ENCODE results near the gene ATPAF2.
"Not testable (repeated sequence)": the region's sequence is repeated elsewhere in the genome, so short reads cannot be mapped to it uniquely, and the experiment has no call there.

Gene ATPAF2

GRCh38 chr17:18009609-18010420 lies 29.2 kb downstream of the ATPAF2 start:
- DNase-seq (ENCODE audit: low read depth) = no peak

GRCh38 chr17:18008496-18009268 lies 30.3 kb downstream of the ATPAF2 start:
- no peak for DNase-seq (ENCODE audit: low read depth)

GRCh38 chr17:18006495-18007239 lies 32.3 kb downstream of the ATPAF2 start:
- DNase-seq (ENCODE audit: low read depth) = no peak

DNA sequence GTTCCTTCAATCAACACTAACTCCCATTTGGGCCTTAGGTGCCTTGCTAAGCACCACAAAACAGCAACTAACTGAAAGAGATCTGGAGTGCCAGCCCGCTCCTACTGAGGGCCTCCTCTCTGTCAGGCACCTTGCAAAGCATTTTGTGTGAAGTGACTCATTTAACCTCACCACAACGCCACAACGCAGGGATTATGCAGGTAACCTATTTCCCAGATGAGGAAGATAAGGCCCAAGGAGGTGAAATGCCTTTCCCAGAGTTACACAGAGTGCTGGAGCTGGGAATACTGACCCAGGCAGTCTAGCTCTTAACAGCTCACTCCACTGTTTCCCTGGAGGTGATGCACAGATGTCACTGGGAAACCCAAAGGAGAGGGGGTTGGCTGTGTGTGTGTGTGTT lies 33.5 kb downstream of the ATPAF2 start:
- no peak for DNase-seq (ENCODE audit: low read depth)

DNA sequence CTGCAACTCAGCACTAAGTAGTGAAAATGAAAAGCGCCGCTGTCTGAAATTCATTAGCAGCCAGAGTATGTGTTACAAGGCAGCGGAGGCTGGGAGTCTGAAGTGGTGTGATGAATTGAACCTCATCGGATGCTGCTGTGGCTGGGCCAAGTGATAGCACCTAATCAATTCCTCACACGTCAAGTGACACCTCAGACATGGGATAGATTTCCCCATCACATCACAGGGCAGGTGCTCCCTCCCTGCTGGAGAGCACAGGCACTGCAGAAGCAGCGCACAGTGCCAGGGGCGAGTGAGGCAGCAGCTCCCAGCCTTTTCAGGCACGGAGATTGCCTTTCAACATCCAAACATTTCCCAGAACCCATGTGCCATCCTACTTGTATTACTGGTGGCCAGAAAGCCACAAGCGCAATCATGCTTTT lies 34.1 kb downstream of the ATPAF2 start:
- no peak for DNase-seq (ENCODE audit: low read depth)

DNA sequence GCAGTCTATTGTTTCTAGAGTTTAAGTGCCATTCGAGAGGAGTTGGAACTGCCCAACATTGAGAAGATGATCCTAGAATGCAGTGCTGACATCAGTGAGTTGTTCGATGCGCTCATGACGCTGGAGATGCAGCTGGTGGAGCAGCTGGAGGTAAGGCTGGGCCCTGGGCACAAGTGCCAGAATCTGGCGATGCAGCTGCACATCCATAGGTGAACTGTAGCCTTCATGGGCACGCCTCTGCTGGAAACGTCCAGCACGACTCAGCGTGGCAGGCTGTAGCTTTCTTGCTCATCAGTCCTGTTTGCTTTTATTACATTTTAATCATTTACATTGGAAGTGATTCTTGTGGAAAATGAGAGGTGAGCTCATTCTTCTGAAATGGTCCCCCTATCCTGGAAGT lies 34.6 kb downstream of the ATPAF2 start:
- DNase-seq (ENCODE audit: low read depth) = no peak

- DNase-seq (ENCODE audit: low read depth) = no peak
Observed at GRCh38 chr17:18002171-18002570, 36.8 kb downstream of the ATPAF2 start.

GRCh38 chr17:18000030-18000408 lies 38.9 kb downstream of the ATPAF2 start:
- no peak for DNase-seq (ENCODE audit: low read depth)

GRCh38 chr17:17999364-18000029 lies 39.5 kb downstream of the ATPAF2 start:
- no peak for DNase-seq (ENCODE audit: low read depth)

DNA sequence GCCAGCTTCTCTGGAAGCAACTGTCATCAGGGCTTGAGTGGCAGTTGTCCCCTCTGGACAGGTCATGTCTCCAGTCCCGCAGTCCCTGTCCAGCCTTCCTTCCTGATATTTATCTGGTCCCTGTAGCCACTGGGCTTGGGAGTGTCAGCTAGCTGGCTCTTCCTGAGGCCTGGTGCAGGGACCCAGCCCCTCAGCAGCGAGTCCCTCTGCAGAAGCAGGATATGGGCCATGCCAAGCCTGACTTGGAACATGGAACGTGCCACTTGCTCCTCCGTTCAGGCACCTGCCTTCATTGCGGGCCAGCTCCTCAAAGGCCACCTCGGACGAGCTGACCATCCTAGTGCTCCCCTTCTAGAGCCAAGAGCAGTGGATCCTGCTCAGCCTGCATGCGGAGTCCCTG lies 40.0 kb downstream of the ATPAF2 start:
- no peak for DNase-seq (ENCODE audit: low read depth)

DNA sequence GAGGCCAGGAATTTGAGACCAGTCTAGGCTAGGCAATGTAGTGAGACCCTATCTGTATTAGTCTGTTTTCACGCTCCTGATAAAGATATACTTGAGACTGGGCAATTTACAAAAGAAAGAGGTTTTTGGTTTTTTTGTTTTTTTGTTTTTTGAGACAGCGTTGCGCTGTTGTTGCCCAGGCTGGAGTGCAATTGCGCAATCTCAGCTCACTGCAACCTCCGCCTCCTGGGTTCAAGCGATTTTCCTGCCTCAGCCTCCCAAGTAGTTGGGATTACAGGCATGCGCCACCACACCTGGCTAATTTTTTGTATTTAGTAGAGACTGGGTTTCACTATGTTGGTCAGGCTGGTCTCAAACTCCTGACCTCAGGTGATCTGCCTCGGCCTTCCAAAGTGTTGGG lies 43.1 kb downstream of the ATPAF2 start:
- DNase-seq (ENCODE audit: low read depth) = not testable (repeated sequence)

DNA sequence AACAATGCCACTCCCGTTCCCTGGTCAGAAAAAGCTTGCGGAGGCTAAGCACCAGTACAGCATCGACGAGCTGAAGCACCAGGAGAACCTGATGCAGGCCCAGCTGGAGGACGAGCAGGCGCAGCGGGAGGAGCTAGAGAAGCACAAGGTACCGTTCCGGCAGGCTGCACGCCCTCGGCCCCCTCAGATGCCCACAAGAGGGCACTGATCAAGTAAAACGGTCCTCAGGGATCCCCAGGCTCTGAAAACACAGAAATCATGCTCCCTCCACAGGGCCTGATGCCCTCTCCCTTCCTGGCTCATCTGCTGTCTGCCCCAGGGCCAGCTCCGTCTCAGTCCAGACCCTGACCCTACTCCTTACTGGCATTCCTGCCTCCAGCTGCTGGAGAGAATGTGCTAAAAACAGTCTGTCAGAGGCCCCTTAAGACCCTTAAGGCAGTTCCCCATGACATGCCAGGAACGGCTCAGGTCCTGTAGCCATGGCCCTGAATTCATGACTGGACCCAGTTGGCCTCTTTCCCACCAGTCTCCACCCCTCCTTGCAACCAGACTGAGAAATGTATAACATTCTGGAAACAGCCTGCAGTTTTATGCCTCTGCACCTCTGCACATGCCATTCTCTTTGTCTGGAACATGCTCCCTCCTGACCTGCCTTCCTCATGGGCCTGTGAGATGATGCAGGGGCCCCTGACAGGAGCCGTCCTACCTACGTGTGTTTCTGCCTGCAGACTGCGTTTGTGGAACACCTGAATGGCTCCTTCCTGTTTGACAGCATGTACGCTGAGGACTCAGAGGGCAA lies 44.5 kb downstream of the ATPAF2 start:
- no peak for DNase-seq (ENCODE audit: low read depth)

DNA sequence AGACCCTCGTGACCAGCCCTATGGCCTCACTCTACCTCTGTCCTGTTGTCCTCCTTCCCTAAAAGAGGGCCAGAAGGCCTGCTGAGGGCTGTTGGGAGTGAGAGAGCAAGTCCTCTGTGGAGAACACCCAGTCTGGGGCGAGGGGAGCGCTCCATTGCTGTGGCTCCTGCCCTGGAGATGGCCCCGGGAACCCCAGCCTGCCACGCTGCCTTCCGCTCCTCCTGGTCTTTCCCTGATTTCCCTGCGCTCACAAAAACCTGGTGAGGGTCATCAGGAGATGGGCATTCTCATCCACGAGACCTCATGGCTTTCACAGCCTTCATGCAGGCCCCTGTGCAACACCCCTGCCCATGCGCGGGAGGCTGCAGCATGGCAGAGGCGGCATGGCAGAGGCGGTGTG lies 45.1 kb downstream of the ATPAF2 start:
- no peak for DNase-seq (ENCODE audit: low read depth)

DNA sequence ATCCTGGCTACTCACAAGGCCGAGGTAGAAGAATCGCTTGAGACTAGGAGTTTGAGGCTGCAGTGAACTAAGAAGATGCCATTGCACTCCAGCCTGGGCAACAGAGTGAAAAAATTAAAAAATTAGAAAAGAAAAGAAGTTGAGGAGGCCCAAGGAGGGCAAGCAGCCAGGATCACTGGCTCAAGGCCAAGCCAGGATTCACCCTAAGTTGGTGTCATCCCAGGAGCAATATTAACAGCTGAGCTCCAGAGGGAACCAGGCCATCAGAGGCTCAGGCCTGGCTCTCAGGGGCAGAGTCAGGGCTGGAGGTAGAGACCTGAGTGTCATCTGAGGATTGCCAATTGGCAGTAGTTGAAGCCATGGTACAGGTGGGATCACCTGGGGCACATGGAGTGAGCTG lies 45.6 kb downstream of the ATPAF2 start:
- DNase-seq (ENCODE audit: low read depth) = no peak

GRCh38 chr17:17990282-17990681 lies 48.7 kb downstream of the ATPAF2 start:
- no peak for DNase-seq (ENCODE audit: low read depth)

DNA sequence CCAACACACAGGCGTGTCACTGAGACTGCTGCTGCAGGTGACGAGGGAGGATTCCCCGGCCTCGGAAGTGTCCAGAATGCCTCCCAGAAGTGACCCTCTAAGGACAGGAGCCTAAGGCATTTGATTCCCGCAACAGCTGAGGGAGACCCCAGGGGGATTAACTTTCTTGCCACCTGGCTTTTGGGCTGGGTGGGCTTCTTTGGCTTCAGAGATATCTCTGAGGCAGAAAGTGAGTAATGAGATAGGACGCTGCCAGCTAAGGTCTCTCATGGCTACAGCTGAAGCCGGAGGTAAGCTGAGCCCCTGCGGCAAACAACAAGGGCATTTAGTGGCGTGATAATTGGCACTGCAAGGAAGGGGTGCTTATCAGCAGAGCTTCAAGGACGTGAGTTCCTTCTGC lies 49.4 kb downstream of the ATPAF2 start:
- DNase-seq (ENCODE audit: low read depth) = no peak

- DNase-seq (ENCODE audit: low read depth) = no peak
Observed at GRCh38 chr17:17989081-17989480, 49.9 kb downstream of the ATPAF2 start.

- DNase-seq (ENCODE audit: low read depth) = no peak
Observed at GRCh38 chr17:17988427-17988945, 50.5 kb downstream of the ATPAF2 start.

- no peak for DNase-seq (ENCODE audit: low read depth)
Observed at GRCh38 chr17:17987901-17988300, 51.1 kb downstream of the ATPAF2 start.

DNA sequence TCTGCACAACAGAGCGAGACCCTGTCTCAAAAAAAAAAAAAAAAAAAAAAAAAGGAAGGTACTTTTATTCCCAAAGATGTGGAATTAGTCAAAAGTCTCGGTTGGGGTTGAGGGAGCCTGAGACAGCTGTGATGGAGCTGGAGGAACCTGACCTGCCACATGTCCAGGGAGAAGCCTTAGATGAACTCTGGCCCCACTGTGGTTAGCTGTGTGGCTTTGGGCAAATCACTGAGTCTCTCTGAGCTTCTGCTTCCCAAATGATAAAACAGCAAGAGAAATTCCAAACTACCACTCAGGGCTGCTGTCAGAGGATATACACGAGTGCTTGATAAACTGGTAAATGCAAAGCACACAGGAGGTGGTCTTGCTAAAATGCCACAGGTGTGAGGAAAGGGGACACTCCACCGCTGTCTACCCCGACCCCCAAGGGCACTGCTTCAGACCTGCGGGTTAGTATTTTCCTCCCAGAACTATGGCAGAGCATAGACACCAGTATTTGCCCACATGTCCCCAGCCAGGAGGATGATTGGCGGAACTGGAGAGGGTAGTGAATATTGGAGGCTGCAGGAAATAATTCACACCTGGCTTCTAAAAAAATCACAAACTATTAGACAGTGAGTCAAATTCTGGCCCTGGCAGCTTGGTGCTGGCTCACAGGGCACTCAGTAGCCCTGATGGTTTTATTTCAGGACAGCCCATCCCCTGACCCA lies 51.6 kb downstream of the ATPAF2 start:
- DNase-seq (ENCODE audit: low read depth) = no peak

Data from stimulated activated CD8-positive, alpha-beta memory T cell treated with anti-CD3 and anti-CD28 coated beads, Interleukin-12 subunit alpha, Interleukin-12 subunit beta, amount 100 ng/mL, for 1 hour (primary cell).